GM19043 (cell line): ENCODE data around the gene SMIM20.
A peak's percentile ranks its signal among the peaks of the same experiment; 100 is the strongest.
"Not testable (repeated sequence)": the region's sequence is repeated elsewhere in the genome, so short reads cannot be mapped to it uniquely, and the experiment has no call there.

Experiments
- ATAC-seq: cut with Tn5 transposase; IDR thresholded peaks from one replicate; pipeline ENCODE4 v1.9.1; 2021; ENCODE audit warnings: low read depth; ENCODE audit not compliant: unreplicated experiment

The SMIM20 gene

DNA sequence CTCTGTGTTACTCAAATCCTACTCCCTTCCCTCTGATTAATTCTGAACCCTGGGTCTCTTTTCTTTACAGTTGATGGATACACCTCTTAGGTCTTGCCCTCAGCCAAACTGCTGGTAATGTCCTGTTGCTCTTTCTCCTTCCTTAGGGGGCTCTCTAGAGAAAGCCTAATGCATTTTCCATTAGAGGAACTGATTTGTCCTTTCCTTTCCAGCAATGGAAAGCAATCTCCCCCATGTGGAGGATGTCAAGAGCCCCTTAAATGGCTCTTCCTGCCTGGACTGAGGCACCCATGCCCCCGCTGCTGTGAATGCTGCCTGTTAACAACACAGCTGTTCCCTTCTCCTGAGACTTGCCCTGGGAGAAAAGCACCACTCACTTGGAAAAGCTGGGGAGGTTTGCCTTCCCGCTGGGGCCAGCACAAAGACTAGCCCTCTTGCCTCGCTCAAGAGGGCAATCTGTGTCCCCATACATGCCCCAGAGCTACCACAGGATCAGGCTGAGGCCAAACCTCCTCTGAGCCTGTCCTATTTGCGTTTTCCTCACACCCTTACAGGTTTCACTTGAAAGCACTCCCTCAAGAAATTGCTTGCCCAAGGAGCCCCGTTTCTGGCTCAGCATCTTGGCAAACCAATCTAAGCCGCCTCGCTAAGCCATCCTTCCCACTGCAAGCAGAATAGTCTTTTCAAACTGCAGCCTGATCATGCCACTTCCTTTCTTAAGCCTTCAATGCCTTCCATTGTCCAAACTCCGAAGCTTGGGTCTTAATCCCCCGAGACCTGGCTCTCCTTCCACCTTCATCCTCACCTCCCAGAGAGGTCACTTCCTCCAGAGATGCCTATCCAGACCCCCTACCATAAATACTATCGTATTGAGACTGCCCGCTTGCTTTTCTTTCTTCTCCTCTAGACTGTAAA lies 23.2 kb upstream of the SMIM20 start:
- no peak for ATAC-seq

DNA sequence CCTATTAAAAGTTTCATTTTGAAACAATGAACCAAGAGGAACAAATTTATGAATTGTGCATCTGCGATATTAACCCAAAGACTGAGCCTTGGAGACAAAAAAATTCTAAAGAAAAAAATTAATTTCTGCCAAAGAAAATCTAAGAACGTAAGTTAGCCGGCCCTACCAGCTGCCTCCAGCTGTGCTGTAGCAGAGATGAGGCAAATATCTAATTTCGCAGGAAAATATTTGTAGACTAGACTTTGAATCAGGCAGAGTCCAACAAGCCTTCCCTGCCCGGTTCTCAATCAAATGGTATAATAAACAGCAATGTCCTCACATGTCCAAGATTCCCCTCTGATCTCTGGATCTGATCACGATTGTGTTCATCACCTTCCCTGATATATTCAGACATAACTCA lies 21.2 kb upstream of the SMIM20 start:
- ATAC-seq = no peak

DNA sequence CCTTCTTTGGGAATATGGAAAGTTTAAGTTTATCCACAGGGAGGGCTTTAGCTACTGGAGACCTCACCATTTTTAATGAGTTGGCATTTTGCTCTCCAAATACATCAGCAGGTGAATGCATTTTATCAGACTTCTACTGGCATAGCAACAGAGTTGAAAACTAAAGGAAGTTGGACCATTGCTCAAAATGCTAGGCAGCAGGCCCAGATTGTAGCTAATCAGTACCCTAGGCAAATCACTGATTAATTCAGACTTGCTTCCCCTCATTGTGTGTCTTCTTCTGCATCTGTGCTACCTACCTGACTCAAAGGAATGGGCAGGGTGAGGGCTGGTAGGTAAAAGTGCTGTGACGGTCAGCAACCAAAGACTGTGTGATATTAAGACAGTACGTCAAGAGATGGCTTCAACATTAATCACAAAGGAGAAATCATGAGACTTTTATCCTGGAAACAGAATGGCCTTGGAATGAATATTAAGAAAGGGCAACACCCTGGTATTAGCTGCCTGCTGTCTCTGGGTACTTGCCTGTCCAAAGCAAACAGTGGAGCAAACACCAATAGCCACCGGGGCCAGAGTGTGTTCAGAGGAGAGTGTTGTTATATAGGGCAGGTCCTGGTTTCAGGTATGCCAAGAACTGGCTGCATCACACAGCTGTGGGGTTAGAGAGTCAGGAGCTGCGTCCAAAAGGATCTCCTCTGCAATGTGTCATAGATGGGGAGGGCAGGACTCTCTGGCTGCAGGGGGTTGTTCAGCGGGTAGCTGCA lies 17.1 kb upstream of the SMIM20 start:
- no peak for ATAC-seq

DNA sequence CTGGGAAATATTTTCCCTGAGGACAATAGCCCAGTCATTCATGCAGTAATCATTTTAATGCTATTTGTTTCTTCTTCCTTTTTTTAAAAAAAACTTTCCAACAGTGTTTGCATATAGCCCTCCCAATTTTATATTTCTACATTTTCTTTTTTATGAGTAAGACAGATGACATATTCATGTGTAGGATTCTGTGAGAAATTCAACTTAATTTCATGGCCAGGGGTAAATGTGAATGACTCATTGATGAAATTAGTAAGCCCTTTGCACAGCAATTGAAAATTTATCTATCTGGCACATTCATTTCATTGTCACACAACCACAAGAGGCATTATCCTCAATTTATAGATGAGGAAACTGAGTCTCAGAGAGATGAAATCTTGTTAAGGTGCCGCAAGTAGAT lies 13.7 kb upstream of the SMIM20 start:
- no peak for ATAC-seq

GRCh38 chr4:25901030-25901430 lies 13.0 kb upstream of the SMIM20 start:
- no peak for ATAC-seq

DNA sequence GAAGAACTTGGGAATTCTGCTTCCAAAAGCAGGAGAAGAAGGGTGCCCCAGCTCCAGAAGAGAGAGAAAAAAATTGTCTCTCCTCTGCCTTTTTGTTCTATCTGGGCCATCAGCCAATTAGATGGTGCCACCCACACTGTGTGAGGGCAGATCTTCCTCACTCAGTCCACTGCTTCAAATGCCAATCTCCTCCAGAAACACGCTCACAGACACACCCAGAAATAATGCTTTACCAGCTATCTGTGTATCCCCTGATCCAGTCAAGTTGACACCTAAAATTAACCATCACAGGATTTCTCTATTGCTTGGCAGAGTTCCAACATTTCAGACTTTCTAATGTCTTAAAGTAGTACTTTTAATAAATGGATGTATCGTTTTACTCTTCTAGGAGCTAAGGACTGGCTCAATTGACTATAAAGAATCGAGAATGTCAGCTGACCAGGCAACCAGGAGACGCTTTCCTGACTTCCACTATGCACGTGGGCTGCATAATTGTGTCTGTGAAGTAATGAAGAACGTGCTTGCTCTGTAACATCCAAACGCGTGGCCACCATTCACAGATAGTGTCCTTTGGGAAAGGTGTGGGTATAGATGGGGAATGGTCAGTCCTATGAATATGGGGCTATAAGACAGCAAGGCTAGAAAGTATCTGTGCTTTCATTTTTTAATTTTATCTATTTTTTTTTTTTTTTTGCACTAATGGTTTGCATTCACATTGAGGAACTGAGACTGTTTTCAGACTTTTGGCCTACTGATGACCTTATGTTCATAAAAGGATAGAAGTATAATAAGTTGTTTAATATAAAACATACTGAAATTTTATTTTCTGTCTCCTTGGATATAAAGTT lies 9.9 kb upstream of the SMIM20 start:
- peak; percentile 59 for ATAC-seq

DNA sequence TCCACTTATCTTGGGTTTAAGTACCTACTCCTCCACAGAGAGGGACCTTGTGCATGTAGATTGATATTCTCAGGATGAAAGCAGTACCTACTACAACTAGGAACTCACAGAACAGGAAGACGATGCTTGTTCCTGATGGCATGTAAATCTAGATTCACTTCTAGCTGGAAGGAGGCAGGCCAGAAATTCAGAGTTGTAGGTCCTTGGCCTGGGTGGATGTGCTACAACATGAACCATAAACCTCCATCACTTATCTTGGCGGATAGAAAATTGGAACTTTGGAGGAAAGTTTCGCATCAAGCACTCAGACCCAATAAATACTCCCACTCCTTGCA lies 9.3 kb upstream of the SMIM20 start:
- ATAC-seq = peak; percentile 57

- no peak for ATAC-seq
Measured at GRCh38 chr4:25905371-25905770, 8.6 kb upstream of the SMIM20 start.

- ATAC-seq = not testable (repeated sequence)
Measured at GRCh38 chr4:25906113-25906512, 7.9 kb upstream of the SMIM20 start.

GRCh38 chr4:25908491-25908901 lies 5.5 kb upstream of the SMIM20 start:
- no peak for ATAC-seq

DNA sequence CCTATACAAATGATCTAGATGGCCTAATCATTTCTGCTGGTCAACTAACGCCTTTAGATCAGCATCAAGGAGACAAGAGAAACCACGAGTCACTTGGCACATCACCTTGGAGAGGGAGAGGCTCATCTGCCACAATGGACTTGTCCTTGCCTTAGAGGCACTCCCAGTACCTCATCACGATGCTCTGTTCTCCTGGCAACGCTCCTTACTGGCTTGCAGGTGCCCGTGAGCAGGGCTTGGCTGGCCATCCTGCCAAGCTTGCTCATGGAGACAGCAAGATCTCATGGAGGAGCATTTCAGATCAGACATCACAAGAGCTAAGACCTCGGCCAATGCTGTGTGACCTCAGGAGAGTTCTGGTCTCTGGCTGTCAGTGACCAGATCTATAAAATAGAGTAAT lies 2.7 kb upstream of the SMIM20 start:
- no peak for ATAC-seq

GRCh38 chr4:25913056-25913850 lies 767 bp upstream of the SMIM20 start:
- ATAC-seq = peak; percentile 36

GRCh38 chr4:25914670-25915352 lies 791 bp downstream of the SMIM20 start:
- no peak for ATAC-seq

- ATAC-seq = no peak
Measured at GRCh38 chr4:25915353-25915705, 1.3 kb downstream of the SMIM20 start.

DNA sequence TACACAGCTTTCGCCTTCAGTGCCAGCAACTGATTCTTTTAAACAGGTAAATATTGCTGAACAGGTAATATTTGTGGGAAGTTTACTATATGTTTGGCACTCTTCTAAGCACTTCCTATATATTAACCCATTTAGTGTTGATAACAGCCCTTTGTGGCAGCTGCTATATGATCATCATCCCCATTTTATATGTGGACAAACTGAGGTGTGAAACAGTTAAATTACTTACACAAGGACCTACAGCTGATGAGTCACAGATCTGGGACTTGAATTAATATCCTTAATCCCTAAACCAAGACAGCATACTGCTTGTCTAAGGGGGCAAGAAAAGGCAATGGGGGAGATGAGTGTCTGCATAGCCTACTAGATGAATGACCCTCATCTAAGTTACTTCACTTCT lies 2.9 kb downstream of the SMIM20 start:
- no peak for ATAC-seq

GRCh38 chr4:25919676-25920075 lies 5.7 kb downstream of the SMIM20 start:
- no peak for ATAC-seq

- ATAC-seq = no peak
Measured at GRCh38 chr4:25921922-25922321, 7.9 kb downstream of the SMIM20 start.

DNA sequence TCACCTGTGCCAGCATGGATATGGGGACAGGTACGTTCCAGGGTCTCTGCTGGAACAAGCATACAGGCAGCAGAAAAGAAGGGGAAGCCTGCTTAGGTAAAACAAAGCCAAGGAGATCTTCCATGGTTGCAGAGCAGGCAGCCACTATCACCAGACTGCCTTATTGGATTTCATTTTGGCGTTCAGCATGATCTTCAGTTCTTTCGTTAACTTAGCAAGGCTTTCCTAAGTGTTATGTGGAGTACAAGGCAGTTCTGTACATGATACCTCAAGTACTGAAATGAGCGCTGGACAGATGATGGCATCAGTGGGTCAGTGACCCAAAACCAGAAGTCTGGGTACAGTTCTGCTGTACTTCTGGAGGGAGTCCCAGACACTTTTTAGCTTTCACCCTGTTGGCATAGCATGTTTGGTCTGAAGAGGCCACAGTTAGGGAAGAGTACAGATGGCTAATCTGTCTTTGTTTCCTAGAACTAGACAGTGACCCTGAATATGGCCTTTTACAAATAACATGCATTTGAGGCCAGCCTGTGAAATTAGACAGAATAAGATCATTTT lies 8.9 kb downstream of the SMIM20 start:
- no peak for ATAC-seq

DNA sequence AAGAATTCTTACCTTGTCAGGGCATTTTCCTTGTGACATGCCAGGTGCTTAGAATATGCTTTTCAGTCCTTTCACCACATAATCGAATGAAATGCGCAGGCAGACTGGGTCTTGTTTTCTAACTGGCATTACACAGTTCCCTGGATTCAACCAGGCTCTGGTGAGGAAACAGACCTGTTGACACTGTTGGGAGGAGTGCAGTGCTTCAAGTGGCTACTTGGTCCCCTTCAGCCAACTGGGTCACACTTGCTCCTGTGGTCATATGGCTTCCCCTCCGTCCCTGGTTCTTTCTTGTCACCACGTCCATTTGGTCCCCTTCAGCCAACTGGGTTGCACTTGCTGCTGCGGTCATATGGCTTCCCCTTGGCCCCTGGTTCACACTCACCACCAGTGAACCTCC lies 9.7 kb downstream of the SMIM20 start:
- no peak for ATAC-seq
